Measurements from ENCODE around the gene NELFE. TPM values are rescaled to one million over a fixed set of nuclear protein-coding genes. Genes with fewer than 3 reads are reported as not detected.

Gene NELFE
- total RNA-seq, 1 experiment from 2014 or later = 68.3 TPM

- Histone ChIP-seq H3K27me3 (ENCODE audit: insufficient read depth, low read length) (no peaks in the 10 kb centered on the region), H3K27ac (ENCODE audit: low read depth, low read length) (no peak overlapping the region), H3K4me1 (ENCODE audit: control insufficient read depth in 1 of 2, insufficient read depth in 2 of 2, low read length in 2 of 2) (peaks cover 0 to 3% of the 10 kb centered on the region in 2 experiments; a peak in 2 of 4 replicates), H3K9me2 (ENCODE audit: insufficient read depth) (no peaks in the 10 kb centered on the region), H3K4me3 (replicated peaks in 1 of 2; ENCODE audit: low read depth in 1 of 2, low read length in 2 of 2) (no peak overlapping the region), H3K9ac (ENCODE audit: low read length) (no peak overlapping the region), H4K20me1 (ENCODE audit: insufficient read depth) (no peaks in the 10 kb centered on the region), H3K79me2 (ENCODE audit: insufficient read depth, low read length) (no peaks in the 10 kb centered on the region), H3K9me3 (ENCODE audit: control insufficient read depth in 1 of 2, insufficient read depth in 1 of 2, low read depth in 1 of 2, low read length in 2 of 2) (no peaks in the 10 kb centered on the region), H2AFZ (ENCODE audit: low read depth, low read length, poor library complexity, severe bottlenecking) (no peak overlapping the region), H3K4me2 (ENCODE audit: low read length) (no peak overlapping the region), H3K36me3 (ENCODE audit: control insufficient read depth in 1 of 2, insufficient read depth in 2 of 2, low read length in 2 of 2) (no peaks in the 10 kb centered on the region)
- RAD21 ChIA-PET (ENCODE audit: low non-redundant PET in 1 of 2, low total read pairs in 2 of 2, uncharacterized antibody in 2 of 2, unreplicated experiment in 2 of 2) = no interaction called here
- ATAC-seq (no peak), DNase-seq (ENCODE audit: low read depth, low spot score) (no peak)
- no TSS peak for BruUV-seq (replicated peaks)
- intact Hi-C loops (cut with micrococcal nuclease) = no loop called here
- TF ChIP-seq CEBPB (IDR thresholded peaks at IDR 0.05; ENCODE audit: low read depth) = no peak
- no peak for TF ChIP-seq TCF7L2 (IDR thresholded peaks at IDR 0.05; ENCODE audit: borderline replicate concordance, extremely low read depth, insufficient read depth, insufficient read length)
- TF ChIP-seq SP1 (IDR thresholded peaks at IDR 0.05; ENCODE audit: low read depth) = no peak
- no peak for TF ChIP-seq ELF1 (IDR thresholded peaks at IDR 0.05; ENCODE audit: borderline replicate concordance, low read depth)
- no peak for TF ChIP-seq MAX (IDR thresholded peaks at IDR 0.05)
- TF ChIP-seq EZH2phosphoT487 (IDR thresholded peaks at IDR 0.05; ENCODE audit: borderline replicate concordance) = no peak
- TF ChIP-seq REST (IDR thresholded peaks at IDR 0.05; ENCODE audit: low read depth) = no peak
- no peak for TF ChIP-seq POLR2A (IDR thresholded peaks at IDR 0.05; ENCODE audit: borderline replicate concordance, extremely low read depth, insufficient read depth, insufficient read length)
- TF ChIP-seq ZFX (IDR thresholded peaks at IDR 0.05) = no peak
- TF ChIP-seq SIN3A (IDR thresholded peaks at IDR 0.05; ENCODE audit: low read depth) = no peak
- TF ChIP-seq EZH2 (IDR thresholded peaks at IDR 0.05) = no peak
- TF ChIP-seq FOSL1 (IDR thresholded peaks at IDR 0.05; ENCODE audit: low read depth) = no peak
- TF ChIP-seq YY1 (IDR thresholded peaks at IDR 0.05; ENCODE audit: extremely low read depth, insufficient replicate concordance, low read depth, low read length) = no peak
- TF ChIP-seq ZNF274 (IDR thresholded peaks at IDR 0.05; ENCODE audit: low read depth, low read length) = no peak
- TF ChIP-seq ATF3 (IDR thresholded peaks at IDR 0.05) = no peak
- CTCF ChIA-PET = no interaction called here
- POLR2A ChIA-PET = no interaction called here
These were observed 27.8 kb downstream of the NELFE start for GRCh38 chr6:31930962-31931361.
